ENCODE results near the gene LONP2. TPM values are rescaled to one million over a fixed set of nuclear protein-coding genes. Genes with fewer than 3 reads are reported as not detected.

Gene LONP2
- total and polyA plus RNA-seq, 9 donors, result 30.0 to 101 (median 75.7) TPM

- Histone ChIP-seq H3K4me3 (no peak overlapping the region), H3K36me3 (no peaks in the 10 kb centered on the region), H3K27ac (no peak overlapping the region), H3K9me3 (no peaks in the 10 kb centered on the region), H3K27me3 (no peaks in the 10 kb centered on the region), H3K4me1 (ENCODE audit: insufficient read depth) (no peaks in the 10 kb centered on the region)
- intact Hi-C loops (cut with DNase I), result no loop called here
- DNase-seq, result no peak
- 87 to 92% (median 91%) methylated on average over 6 of the region's 6 CpGs for WGBS, 3 donors
- TF ChIP-seq EP300 (IDR thresholded peaks at IDR 0.05) (no peak), CTCF (IDR thresholded peaks at IDR 0.05) (no peak), POLR2A (IDR thresholded peaks at IDR 0.05) (no peak)
Measured at GRCh38 chr16:48210747-48211146, 33.4 kb upstream of the LONP2 start.

GRCh38 chr16:48212033-48212432 is 32.1 kb upstream of the LONP2 start:
- 77 to 84% (median 80%) methylated on average over 3 of the region's 3 CpGs for WGBS, 3 donors
- H3K4me3 ChIP-seq, result no peak overlapping the region
- no peaks in the 10 kb centered on the region for H3K27me3 ChIP-seq
- TF ChIP-seq POLR2A (IDR thresholded peaks at IDR 0.05) (no peak), CTCF (IDR thresholded peaks at IDR 0.05) (no peak), EP300 (IDR thresholded peaks at IDR 0.05) (no peak)
- no peak overlapping the region for H3K27ac ChIP-seq
- intact Hi-C loops (cut with DNase I), result no loop called here
- no peaks in the 10 kb centered on the region for H3K9me3 ChIP-seq
- DNase-seq, result no peak
- no peaks in the 10 kb centered on the region for H3K4me1 ChIP-seq (ENCODE audit: insufficient read depth)
- H3K36me3 ChIP-seq, result no peaks in the 10 kb centered on the region

GRCh38 chr16:48215738-48216137 is 28.4 kb upstream of the LONP2 start:
- H3K36me3 ChIP-seq, result no peaks in the 10 kb centered on the region
- no peaks in the 10 kb centered on the region for H3K9me3 ChIP-seq
- no peak overlapping the region for H3K4me3 ChIP-seq
- H3K4me1 ChIP-seq (ENCODE audit: insufficient read depth), result no peaks in the 10 kb centered on the region
- intact Hi-C loops (cut with DNase I), result no loop called here
- WGBS, 3 donors, result 75 to 81% (median 79%) methylated on average over 6 of the region's 6 CpGs
- no peak for DNase-seq
- TF ChIP-seq CTCF (IDR thresholded peaks at IDR 0.05) (no peak), EP300 (IDR thresholded peaks at IDR 0.05) (no peak), POLR2A (IDR thresholded peaks at IDR 0.05) (no peak)
- no peaks in the 10 kb centered on the region for H3K27me3 ChIP-seq
- H3K27ac ChIP-seq, result no peak overlapping the region

GRCh38 chr16:48217708-48218107 is 26.4 kb upstream of the LONP2 start:
- DNase-seq, result no peak
- Histone ChIP-seq H3K36me3 (no peaks in the 10 kb centered on the region), H3K4me1 (ENCODE audit: insufficient read depth) (no peaks in the 10 kb centered on the region), H3K27ac (no peak overlapping the region), H3K27me3 (no peaks in the 10 kb centered on the region), H3K4me3 (no peak overlapping the region), H3K9me3 (no peaks in the 10 kb centered on the region)
- intact Hi-C loops (cut with DNase I), result no loop called here
- TF ChIP-seq EP300 (IDR thresholded peaks at IDR 0.05) (no peak), POLR2A (IDR thresholded peaks at IDR 0.05) (no peak), CTCF (IDR thresholded peaks at IDR 0.05) (no peak)
- 81 to 87% (median 82%) methylated on average over 2 of the region's 2 CpGs for WGBS, 3 donors

GRCh38 chr16:48218473-48218872 is 25.6 kb upstream of the LONP2 start:
- TF ChIP-seq CTCF (IDR thresholded peaks at IDR 0.05) (no peak), POLR2A (IDR thresholded peaks at IDR 0.05) (no peak)
- no peaks in the 10 kb centered on the region for H3K36me3 ChIP-seq
- DNase-seq, result no peak
- intact Hi-C loops (cut with DNase I), result no loop called here
- no peaks in the 10 kb centered on the region for H3K4me1 ChIP-seq (ENCODE audit: insufficient read depth)
- H3K27ac ChIP-seq, result no peak overlapping the region
- H3K4me3 ChIP-seq, result no peak overlapping the region
- H3K27me3 ChIP-seq, result no peaks in the 10 kb centered on the region
- H3K9me3 ChIP-seq, result no peaks in the 10 kb centered on the region
- WGBS, 3 donors, result 80 to 87% (median 87%) methylated on average over 3 of the region's 3 CpGs
